ENCODE results near the gene SLC22A6.

The SLC22A6 gene

DNA sequence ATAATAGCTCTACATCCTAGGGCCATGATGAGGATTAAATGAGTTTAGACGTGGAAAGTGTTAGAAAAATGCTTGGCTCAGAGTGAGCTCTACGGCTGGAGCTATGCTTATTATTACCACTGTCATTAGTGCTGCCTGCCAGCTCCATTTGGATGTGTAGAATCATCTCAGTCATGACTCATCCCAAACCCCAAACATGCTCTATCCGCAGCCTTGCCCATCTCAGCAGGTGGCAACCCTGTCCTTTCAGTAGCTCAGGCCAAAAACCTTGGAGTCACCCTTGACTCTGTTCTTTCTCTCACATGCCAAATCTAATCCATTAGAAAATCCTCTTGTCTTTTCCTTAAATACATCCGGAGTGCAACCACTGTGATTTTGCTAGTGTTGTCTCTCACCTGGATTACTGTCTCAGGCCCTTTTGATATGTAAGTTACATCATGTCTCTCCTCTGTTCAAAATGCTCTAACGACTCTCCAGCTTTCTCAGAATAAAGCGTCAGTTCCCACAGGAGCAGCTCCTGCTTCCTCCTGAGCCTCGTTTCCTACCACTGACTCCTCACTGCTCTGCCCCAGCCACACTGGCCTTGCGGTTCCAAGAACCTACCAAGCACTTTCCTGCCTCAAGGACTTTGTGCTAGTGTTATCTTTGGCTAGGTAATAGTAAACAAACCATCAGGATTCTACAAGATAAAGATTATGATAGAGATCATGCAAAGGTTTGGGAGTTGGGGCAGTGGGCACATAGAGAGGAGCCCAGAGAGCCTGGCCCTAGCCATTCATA is 53.1 kb downstream of the SLC22A6 start:
- no peak for DNase-seq

DNA sequence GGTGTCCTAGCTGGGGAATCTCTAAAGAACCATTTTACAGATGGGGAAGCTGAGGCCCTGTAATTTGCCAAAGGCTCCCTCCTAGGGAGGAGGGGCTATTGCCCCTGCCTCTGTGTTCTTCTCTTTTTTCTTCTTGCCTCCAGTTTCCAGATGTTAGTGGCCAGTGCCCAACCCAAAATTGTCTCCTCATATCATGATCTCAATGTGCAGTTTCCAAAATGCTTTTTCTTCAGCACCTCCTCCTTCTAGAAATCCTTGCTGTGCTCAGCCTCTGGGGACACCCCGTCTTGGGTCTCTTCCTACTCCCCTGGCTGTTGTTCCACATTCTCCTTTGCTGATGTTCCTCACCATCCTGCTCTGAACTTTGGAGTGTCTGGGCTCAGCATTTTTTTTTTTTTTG is 54.1 kb downstream of the SLC22A6 start:
- DNase-seq, result no peak

- DNase-seq, result no peak
Observed at GRCh38 chr11:62930157-62930556, 54.6 kb downstream of the SLC22A6 start.

DNA sequence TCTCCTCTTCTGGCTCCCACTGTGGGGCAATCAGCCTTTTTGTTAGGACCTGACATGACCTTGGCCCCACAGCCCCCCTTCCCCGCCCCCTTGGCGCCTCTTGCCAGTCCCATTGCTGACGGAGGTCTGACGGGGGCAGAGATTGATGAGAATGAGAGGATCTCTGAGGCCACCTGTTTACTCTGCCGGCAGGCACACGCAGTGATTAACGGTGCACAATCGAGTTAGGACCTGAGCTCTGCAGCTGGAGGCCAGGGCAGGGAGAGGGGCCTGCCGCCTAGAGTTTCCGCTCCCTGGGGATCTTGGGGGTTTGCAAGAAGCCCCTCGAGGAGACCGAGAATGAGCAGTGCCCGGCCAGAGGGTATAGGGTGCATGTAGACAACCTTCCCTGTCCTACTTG is 56.8 kb downstream of the SLC22A6 start:
- peak in 1 of 2 experiments; percentile 26 for DNase-seq

DNA sequence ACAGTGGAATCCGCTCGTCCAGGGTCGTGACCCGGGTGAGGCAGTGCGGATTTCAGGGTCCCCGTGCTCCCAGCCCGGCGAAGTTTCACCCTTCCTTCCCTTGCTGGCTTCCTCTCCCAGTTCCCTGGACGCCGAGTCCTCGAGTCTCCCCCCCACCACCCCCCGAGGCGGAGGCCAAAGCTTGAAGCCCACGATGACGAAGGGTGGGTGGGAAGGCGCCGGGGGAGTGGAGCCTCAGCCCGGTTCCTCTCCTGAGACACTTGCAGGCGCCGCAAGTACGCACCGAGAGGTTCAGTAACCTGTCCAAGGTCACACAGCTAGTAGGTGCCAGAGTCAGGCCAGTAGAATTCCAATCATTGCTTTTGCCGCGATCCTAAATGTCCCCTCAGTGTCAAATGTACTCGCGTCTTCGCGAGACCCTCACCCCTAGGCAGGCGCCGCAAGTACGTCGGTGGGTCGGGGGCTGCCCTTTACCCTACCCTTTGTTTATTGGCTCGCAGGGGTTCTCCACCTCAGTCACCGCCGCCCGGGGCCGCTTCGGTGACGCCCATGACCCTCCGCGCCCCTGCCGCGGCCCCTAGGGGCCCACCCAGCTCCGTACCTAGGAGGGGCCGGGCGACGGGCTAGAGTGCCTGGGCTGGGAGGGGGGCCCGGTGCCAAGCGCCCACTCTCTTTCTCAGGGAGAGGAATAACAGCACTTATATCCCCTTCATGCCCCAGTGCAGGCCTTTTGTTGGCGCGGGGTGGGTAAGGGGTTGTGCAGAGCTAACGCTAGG is 57.9 kb downstream of the SLC22A6 start:
- no peak for DNase-seq

Data from NCI-H524 (cell line).